HFFc6 (cell line): Measurements from ENCODE around the gene PHTF2. TPM values are rescaled to one million over a fixed set of nuclear protein-coding genes. Genes with fewer than 3 reads are reported as not detected.

ENCODE experiments used
- DNase-seq: peaks from one replicate; pipeline ENCODE4 v3.0.0-alpha.2; 2018
- H3K27ac Mint-ChIP-seq: 2 replicates; pipeline ENCODE4 v1.8.0; 2020; ENCODE audit warnings: mild to moderate bottlenecking, mixed read lengths
- H3K27me3 Mint-ChIP-seq: 2 replicates; pipeline ENCODE4 v1.8.0; 2021; ENCODE audit warnings: mild to moderate bottlenecking, moderate library complexity, mixed read lengths; ENCODE audit not compliant: insufficient read depth
- H3K36me3 Mint-ChIP-seq: 2 replicates; pipeline ENCODE4 v1.8.0; 2021; ENCODE audit warnings: low read depth, mixed read lengths
- H3K4me1 Mint-ChIP-seq: 2 replicates; pipeline ENCODE4 v1.8.0; 2020; ENCODE audit warnings: low read depth, mixed read lengths
- H3K4me3 Mint-ChIP-seq: 2 replicates; pipeline ENCODE4 v1.8.0; 2020; ENCODE audit warnings: mild to moderate bottlenecking, moderate library complexity, mixed read lengths
- H3K9me3 Mint-ChIP-seq: 2 replicates; pipeline ENCODE4 v1.8.0; 2020; ENCODE audit warnings: mild to moderate bottlenecking, mixed read lengths
- total RNA-seq, 6 experiments: library from RNA; stranded (reverse); fragmentation: NEBNext Ultra II Directional; extraction: Animal tissue kit (Norgen Biotek cat#: 25700); gene quantifications; 2 replicates in 1 of 6; 3 replicates in 5 of 6; pipeline ENCODE4 v1.2.3, GENCODE V29; 2021
- TF ChIP-seq, protein P1 (sequence below): fragments of 200-600 bp; sonication (generic); IDR thresholded peaks from 2 replicates; pipeline ENCODE4 v1.5.0; 2021; ENCODE audit warnings: antibody characterized with exemption, mild to moderate bottlenecking

Gene PHTF2
- total RNA-seq, 6 experiments from 2014 or later, result 59.8 to 83.2 (median 71.9) TPM

DNA sequence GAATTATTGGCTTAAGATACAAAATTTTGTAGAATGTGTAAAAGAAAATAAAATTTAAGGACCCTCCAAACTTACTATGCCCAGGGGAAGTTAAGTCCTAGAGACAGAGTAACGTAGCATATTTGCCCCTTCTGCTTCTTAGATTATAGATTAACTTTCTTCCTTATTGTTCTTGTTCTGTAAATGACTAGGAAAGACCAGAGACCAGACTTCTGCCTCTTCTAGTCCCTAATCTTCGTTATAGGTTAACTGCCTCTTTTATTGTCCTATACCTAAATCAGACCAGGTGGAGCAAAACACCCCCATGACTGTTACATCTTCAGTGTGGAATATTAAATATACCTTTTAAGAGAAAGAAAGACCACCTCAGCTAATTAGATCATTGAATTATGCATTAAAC, 160.5 kb downstream of the PHTF2 start:
- no peak for DNase-seq
- Mint-ChIP-seq H3K27ac (no peak overlapping the region), H3K36me3 (no peaks in the 10 kb centered on the region), H3K4me1 (peaks cover 6% of the 10 kb centered on the region), H3K9me3 (no peaks in the 10 kb centered on the region), H3K4me3 (no peak overlapping the region), H3K27me3 (no peaks in the 10 kb centered on the region; the same call in 1 of the 2 replicates)
- TF ChIP-seq, protein P1, sequence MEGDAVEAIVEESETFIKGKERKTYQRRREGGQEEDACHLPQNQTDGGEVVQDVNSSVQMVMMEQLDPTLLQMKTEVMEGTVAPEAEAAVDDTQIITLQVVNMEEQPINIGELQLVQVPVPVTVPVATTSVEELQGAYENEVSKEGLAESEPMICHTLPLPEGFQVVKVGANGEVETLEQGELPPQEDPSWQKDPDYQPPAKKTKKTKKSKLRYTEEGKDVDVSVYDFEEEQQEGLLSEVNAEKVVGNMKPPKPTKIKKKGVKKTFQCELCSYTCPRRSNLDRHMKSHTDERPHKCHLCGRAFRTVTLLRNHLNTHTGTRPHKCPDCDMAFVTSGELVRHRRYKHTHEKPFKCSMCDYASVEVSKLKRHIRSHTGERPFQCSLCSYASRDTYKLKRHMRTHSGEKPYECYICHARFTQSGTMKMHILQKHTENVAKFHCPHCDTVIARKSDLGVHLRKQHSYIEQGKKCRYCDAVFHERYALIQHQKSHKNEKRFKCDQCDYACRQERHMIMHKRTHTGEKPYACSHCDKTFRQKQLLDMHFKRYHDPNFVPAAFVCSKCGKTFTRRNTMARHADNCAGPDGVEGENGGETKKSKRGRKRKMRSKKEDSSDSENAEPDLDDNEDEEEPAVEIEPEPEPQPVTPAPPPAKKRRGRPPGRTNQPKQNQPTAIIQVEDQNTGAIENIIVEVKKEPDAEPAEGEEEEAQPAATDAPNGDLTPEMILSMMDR, result no peak

- Mint-ChIP-seq H3K27ac (no peak overlapping the region), H3K36me3 (peaks cover 4% of the 10 kb centered on the region; the same call in 1 of the 2 replicates), H3K27me3 (no peaks in the 10 kb centered on the region; the same call in 1 of the 2 replicates), H3K4me3 (no peak overlapping the region), H3K4me1 (peaks cover 6% of the 10 kb centered on the region), H3K9me3 (no peaks in the 10 kb centered on the region)
- TF ChIP-seq, protein P1, result no peak
- DNase-seq, result no peak
Observed at GRCh38 chr7:77960336-77960735, 161.8 kb downstream of the PHTF2 start.

GRCh38 chr7:77967429-77967828, 168.9 kb downstream of the PHTF2 start:
- TF ChIP-seq, protein P1, result no peak
- no peaks in the 10 kb centered on the region for H3K9me3 Mint-ChIP-seq
- no peak overlapping the region for H3K4me3 Mint-ChIP-seq
- no peak for DNase-seq
- peaks cover 4% of the 10 kb centered on the region; the same call in 1 of the 2 replicates for H3K36me3 Mint-ChIP-seq
- H3K27me3 Mint-ChIP-seq, result no peaks in the 10 kb centered on the region; the same call in 1 of the 2 replicates
- H3K4me1 Mint-ChIP-seq, result peaks cover 6% of the 10 kb centered on the region
- H3K27ac Mint-ChIP-seq, result no peak overlapping the region

- H3K9me3 Mint-ChIP-seq, result no peaks in the 10 kb centered on the region
- no peak for DNase-seq
- H3K36me3 Mint-ChIP-seq, result no peaks in the 10 kb centered on the region
- no peak overlapping the region for H3K4me3 Mint-ChIP-seq
- no peak overlapping the region for H3K27ac Mint-ChIP-seq
- H3K27me3 Mint-ChIP-seq, result no peaks in the 10 kb centered on the region
- TF ChIP-seq, protein P1, result no peak
- no peaks in the 10 kb centered on the region for H3K4me1 Mint-ChIP-seq
Observed at GRCh38 chr7:77971726-77972125, 173.2 kb downstream of the PHTF2 start.

DNA sequence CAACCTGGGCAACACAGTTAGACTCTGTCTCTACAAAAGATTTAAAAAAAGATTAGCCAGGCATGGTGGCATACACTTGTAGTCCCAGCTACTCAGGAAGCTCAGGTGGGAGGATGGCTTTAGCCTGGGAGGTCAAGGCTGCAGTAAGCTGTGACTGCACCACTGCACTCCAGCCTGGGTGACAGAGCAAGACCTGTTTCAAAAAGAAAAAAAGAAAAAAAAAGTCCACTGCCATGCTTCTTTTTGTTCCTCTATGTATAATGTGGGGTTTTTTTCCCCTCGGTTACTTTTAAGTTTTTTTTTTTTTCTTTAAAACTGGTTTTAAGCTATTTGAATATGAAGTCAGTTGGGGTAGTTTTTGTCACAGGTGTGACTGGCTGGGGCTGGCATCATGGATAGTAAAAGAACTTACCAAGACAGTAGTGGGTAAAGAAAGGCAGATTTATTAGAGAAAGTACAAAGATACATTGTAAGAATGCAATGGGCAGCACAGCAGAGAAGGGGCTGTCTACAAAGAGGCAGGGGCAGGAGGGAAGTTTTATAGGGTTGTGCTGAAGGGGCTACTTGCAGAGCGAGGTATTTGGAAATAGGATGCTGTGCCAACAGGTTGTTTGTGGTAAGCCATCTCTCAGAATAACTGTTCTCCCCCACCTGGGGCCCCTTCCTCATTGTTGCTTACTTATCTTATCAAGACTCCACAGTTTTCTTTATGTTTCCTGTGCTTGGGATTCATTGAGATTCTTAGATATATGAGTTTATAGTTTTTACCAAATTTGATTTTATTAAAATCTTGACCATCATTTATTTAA, 177.3 kb downstream of the PHTF2 start:
- Mint-ChIP-seq H3K27me3 (peaks cover 2% of the 10 kb centered on the region; the same call in 1 of the 2 replicates), H3K27ac (no peak overlapping the region), H3K9me3 (no peaks in the 10 kb centered on the region), H3K4me1 (peaks cover 14% of the 10 kb centered on the region), H3K4me3 (no peak overlapping the region), H3K36me3 (no peaks in the 10 kb centered on the region)
- DNase-seq, result no peak
- TF ChIP-seq, protein P1, result no peak
